IMR-90 (cell line): ENCODE results near the gene RAB11FIP4. TPM values are rescaled to one million over a fixed set of nuclear protein-coding genes. Genes with fewer than 3 reads are reported as not detected.

Source experiments
- ATAC-seq: fragments of 200-7000 bp; cut with Tn5 transposase; 2 replicates; pipeline ENCODE4 v1.9.1; 2020; ENCODE audit warnings: low read depth, mild to moderate bottlenecking, moderate library complexity
- BruUV-seq: library from RNA; stranded (reverse); fragments of 400-500 nt; replicated peaks from 2 replicates; lab custom pipeline; 2021; lab: Mats Ljungman, UMichigan
- CTCF ChIA-PET: fragments of 300-600 bp; formaldehyde crosslinking; extraction: SDS; loops from one replicate; lab custom pipeline; 2021; ENCODE audit warnings: antibody characterized with exemption; lab: Yijun Ruan, JAX
- POLR2A ChIA-PET: fragments of 300-600 bp; sonication (Branson Sonifier 250); formaldehyde crosslinking; loops from one replicate; lab custom pipeline; 2022; ENCODE audit warnings: antibody characterized with exemption; ENCODE audit not compliant: unreplicated experiment; lab: Charles Lee
- DNase-seq: peaks from one replicate; pipeline ENCODE4 v3.0.0; 2013
- H2AFZ ChIP-seq: replicated peaks from 2 replicates; pipeline ENCODE3; 2013; ENCODE audit warnings: low read length, mild to moderate bottlenecking; ENCODE audit not compliant: poor library complexity
- H2AK5ac ChIP-seq: 2 replicates; pipeline ENCODE4 v1.6.1; 2013; ENCODE audit warnings: low read depth, low read length, inconsistent platforms
- H2AK9ac ChIP-seq: replicated peaks from 2 replicates; pipeline ENCODE3; 2013; ENCODE audit warnings: mild to moderate bottlenecking, low read depth, low read length, moderate library complexity; ENCODE audit not compliant: poor library complexity
- H2BK120ac ChIP-seq: 2 replicates; pipeline ENCODE4 v1.6.1; 2013; ENCODE audit warnings: low read depth, low read length, inconsistent platforms
- H2BK15ac ChIP-seq: 3 replicates; pipeline ENCODE4 v1.6.1; 2013; ENCODE audit warnings: low read depth, low read length, inconsistent platforms
- H2BK20ac ChIP-seq: 2 replicates; pipeline ENCODE4 v1.6.1; 2013; ENCODE audit warnings: low read depth, mild to moderate bottlenecking, inconsistent platforms, low read length, moderate library complexity
- H2BK5ac ChIP-seq: 2 replicates; pipeline ENCODE4 v1.6.1; 2013; ENCODE audit warnings: mild to moderate bottlenecking, low read depth, low read length, inconsistent platforms; ENCODE audit not compliant: poor library complexity, severe bottlenecking
- H3K14ac ChIP-seq: replicated peaks from 2 replicates; pipeline ENCODE4 v1.6.1; 2013; ENCODE audit warnings: low read depth, low read length, inconsistent platforms
- H3K18ac ChIP-seq: 2 replicates; pipeline ENCODE4 v1.6.1; 2013; ENCODE audit warnings: low read depth, low read length, control low read depth
- H3K23ac ChIP-seq: 2 replicates; pipeline ENCODE4 v1.6.1; 2013; ENCODE audit warnings: low read depth, low read length, inconsistent platforms
- H3K27ac ChIP-seq: 2 replicates; pipeline ENCODE4 v1.5.1; 2013; ENCODE audit warnings: mild to moderate bottlenecking, control low read depth, low read length; ENCODE audit not compliant: insufficient read depth
- H3K27me3 ChIP-seq: 2 replicates; pipeline ENCODE4 v1.6.1; 2013; ENCODE audit warnings: low read length; ENCODE audit not compliant: control insufficient read depth, insufficient read depth
- H3K36me3 ChIP-seq: 2 replicates; pipeline ENCODE4 v1.6.1; 2013; ENCODE audit warnings: low read length, mixed read lengths; ENCODE audit not compliant: control insufficient read depth, insufficient read depth
- H3K4ac ChIP-seq: 2 replicates; pipeline ENCODE4 v1.6.1; 2013; ENCODE audit warnings: low read depth, low read length, inconsistent platforms
- H3K4me1 ChIP-seq: 2 replicates; pipeline ENCODE4 v1.6.1; 2013; ENCODE audit warnings: low read length, mixed read lengths; ENCODE audit not compliant: control insufficient read depth, insufficient read depth
- H3K4me2 ChIP-seq: 2 replicates; pipeline ENCODE4 v1.6.1; 2013; ENCODE audit warnings: low read depth, mild to moderate bottlenecking, control low read depth, low read length, moderate library complexity
- H3K4me3 ChIP-seq: 2 replicates; pipeline ENCODE4 v1.5.1; 2013; ENCODE audit warnings: low read depth, mild to moderate bottlenecking, control low read depth, low read length, moderate library complexity; ENCODE audit not compliant: insufficient read depth
- H3K56ac ChIP-seq: 2 replicates; pipeline ENCODE4 v1.6.1; 2013; ENCODE audit warnings: low read length, inconsistent platforms; ENCODE audit not compliant: insufficient read depth; ENCODE audit errors: extremely low read depth
- H3K79me1 ChIP-seq, 2 experiments: 2 replicates each; pipeline ENCODE4 v1.6.1; 2013; ENCODE audit warnings: low read length in 2 of 2, inconsistent platforms in 1 of 2, low read depth in 1 of 2
- H3K9ac ChIP-seq: 2 replicates; pipeline ENCODE4 v1.6.1; 2013; ENCODE audit warnings: low read depth, low read length, control low read depth
- H3K9me1 ChIP-seq: 2 replicates; pipeline ENCODE4 v1.6.1; 2013; ENCODE audit warnings: low read length, inconsistent platforms; ENCODE audit not compliant: insufficient read depth
- H3K9me3 ChIP-seq: 2 replicates; pipeline ENCODE4 v1.6.1; 2013; ENCODE audit warnings: low read length; ENCODE audit not compliant: control insufficient read depth, insufficient read depth
- H4K20me1 ChIP-seq: 2 replicates; pipeline ENCODE4 v1.6.1; 2013; ENCODE audit warnings: low read length, inconsistent platforms; ENCODE audit not compliant: insufficient read depth
- H4K5ac ChIP-seq: 2 replicates; pipeline ENCODE4 v1.6.1; 2013; ENCODE audit warnings: mild to moderate bottlenecking, low read depth, low read length, control low read depth
- H4K8ac ChIP-seq, 2 experiments: 2 replicates each; pipeline ENCODE4 v1.6.1; 2013; ENCODE audit warnings: low read depth in 2 of 2, low read length in 2 of 2, control low read depth in 1 of 2, inconsistent platforms in 1 of 2
- H4K91ac ChIP-seq: 2 replicates; pipeline ENCODE4 v1.6.1; 2013; ENCODE audit warnings: low read depth, low read length, inconsistent platforms; ENCODE audit not compliant: insufficient read depth
- CEBPB ChIP-seq: IDR thresholded peaks from 2 replicates; pipeline ENCODE4 v1.6.1; 2012; ENCODE audit warnings: low read depth, low read length, improper control_type of control experiment
- ELK1 ChIP-seq: fragments of 150-350 bp; IDR thresholded peaks from 2 replicates; pipeline ENCODE4 v1.6.1; 2016; ENCODE audit warnings: low read depth, mild to moderate bottlenecking, low read length, moderate library complexity, borderline replicate concordance
- NFE2L2 ChIP-seq: fragments of 150-350 bp; IDR thresholded peaks from 2 replicates; pipeline ENCODE4 v1.6.1; 2016; ENCODE audit warnings: low read depth, mild to moderate bottlenecking, low read length
- WGBS, 2 experiments: methylation state at CpG; one replicate each; pipeline versions ENCODE4 v1.1.5 to v1.1.7; 2013; ENCODE audit warnings: missing lambda C conversion rate in 2 of 2; ENCODE audit not compliant: insufficient read length in 1 of 2; ENCODE audit errors: extremely low coverage in 2 of 2; 5-methylcytosine and 5-hydroxymethylcytosine counted together
- dilution Hi-C: fragments of 300-500 bp; cut with HindIII; formaldehyde crosslinking; loops from one replicate; pipeline ENCODE4 v1.14.3; 2018; ENCODE audit warnings: low sequenced_read_pairs; ENCODE audit not compliant: unreplicated experiment
- in situ Hi-C: fragments of 300-500 bp; cut with MboI; formaldehyde crosslinking; loops from 3 replicates; pipeline ENCODE4 v1.14.3; 2019; ENCODE audit warnings: low sequenced_read_pairs, inconsistent platforms, mixed read lengths
- intact Hi-C: fragments of 100-400 bp; cut with micrococcal nuclease; formaldehyde crosslinking; loops from 2 replicates; pipeline ENCODE4 v1.10.0; 2022
- polyA plus RNA-seq, 3 experiments: library from polyadenylated mRNA; depleted of rRNA; stranded (reverse); fragments of >200 nt; gene quantifications; 2 replicates each; pipeline ENCODE4 v1.2.3, GENCODE V29; 2012; ENCODE audit warnings: low replicate concordance in 1 of 3
- total RNA-seq: library from RNA; depleted of rRNA; stranded (reverse); fragments of >200 nt; gene quantifications from 2 replicates; pipeline ENCODE4 v1.2.3, GENCODE V29; 2012
- TF ChIP-seq, protein P1 (sequence below): conservative IDR thresholded peaks from 2 replicates; pipeline ENCODE4 v1.5.1; 2012; ENCODE audit warnings: mild to moderate bottlenecking, low read depth, low read length, improper control_type of control experiment

Gene RAB11FIP4
- total and polyA plus RNA-seq, 2 of the 4 experiments (the other 2 are of a cell fraction): 0.68 to 1.1 TPM

GRCh38 chr17:31431852-31432658 lies 40.6 kb downstream of the RAB11FIP4 start (continued):
- TF ChIP-seq NFE2L2: no peak

DNA sequence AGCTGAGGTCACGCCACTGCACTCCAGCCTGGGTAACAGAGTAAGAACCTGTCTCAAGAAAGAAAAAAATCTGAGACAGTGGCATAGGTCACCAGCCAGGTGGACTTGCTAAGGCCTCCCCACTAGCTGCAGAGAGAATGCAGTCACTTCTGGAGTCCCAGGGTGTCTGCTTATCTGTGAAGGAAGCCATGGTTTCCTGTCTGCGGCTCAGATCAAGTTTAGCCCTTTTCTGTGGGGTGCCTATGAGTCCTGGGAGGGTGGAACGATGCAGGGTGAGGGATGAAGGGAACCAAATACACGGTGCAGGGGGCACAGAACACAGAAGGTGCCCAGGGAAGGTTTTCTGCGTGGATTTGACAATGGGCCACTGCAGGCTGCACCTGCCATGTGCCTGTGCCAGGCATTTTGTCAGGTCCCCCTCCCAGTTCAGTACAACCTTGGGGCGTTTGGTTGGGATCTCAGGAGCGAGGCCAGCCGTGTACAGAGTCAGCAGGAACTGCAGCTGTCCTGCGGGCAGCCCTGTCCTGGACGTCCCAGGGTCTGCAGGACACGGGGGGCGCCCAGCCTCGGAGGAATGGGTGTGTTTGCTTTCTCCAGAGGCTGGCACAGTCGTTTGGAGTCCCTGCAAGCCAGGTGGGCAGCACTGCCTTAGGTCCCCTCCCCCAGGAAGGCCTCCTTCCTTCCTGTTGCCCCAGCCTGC lies 41.8 kb downstream of the RAB11FIP4 start:
- no peak overlapping the region for H2AK5ac ChIP-seq
- no peak overlapping the region for H3K4me2 ChIP-seq
- POLR2A ChIA-PET: no interaction called here
- CTCF ChIA-PET: no interaction called here
- H3K27ac ChIP-seq: no peak overlapping the region
- no peak overlapping the region for H2AK9ac ChIP-seq
- ATAC-seq: no peak
- no peak overlapping the region for H2AFZ ChIP-seq
- intact Hi-C loops (no loop called here), in situ Hi-C loops (no loop called here), dilution Hi-C loops (no loop called here)
- WGBS, 2 experiments: 50% methylated on average over 4 of the region's 14 CpGs; no CpG with 5 or more reads in 1 of the 2 experiments
- no peak overlapping the region for H2BK120ac ChIP-seq
- no peaks in the 10 kb centered on the region for H3K79me1 ChIP-seq
- no peak overlapping the region for H3K56ac ChIP-seq
- H3K14ac ChIP-seq: no peak overlapping the region
- DNase-seq: no peak
- no peaks in the 10 kb centered on the region; the same call in 1 of the 2 replicates for H3K9me3 ChIP-seq
- no peaks in the 10 kb centered on the region for H3K4me1 ChIP-seq
- H3K4ac ChIP-seq: no peak overlapping the region
- BruUV-seq: no TSS peak
- no peak overlapping the region for H3K4me3 ChIP-seq
- H3K9me1 ChIP-seq: no peaks in the 10 kb centered on the region
- H3K36me3 ChIP-seq: no peaks in the 10 kb centered on the region
- H4K91ac ChIP-seq: no peak overlapping the region
- H4K8ac ChIP-seq: no peak overlapping the region
- H2BK15ac ChIP-seq: no peak overlapping the region
- H4K5ac ChIP-seq: no peak overlapping the region
- H3K9ac ChIP-seq: no peak overlapping the region
- no peak overlapping the region for H3K18ac ChIP-seq
- H2BK5ac ChIP-seq: no peak overlapping the region
- no peak overlapping the region for H2BK20ac ChIP-seq
- H3K27me3 ChIP-seq: peaks cover 57% of the 10 kb centered on the region
- TF ChIP-seq, protein P1, sequence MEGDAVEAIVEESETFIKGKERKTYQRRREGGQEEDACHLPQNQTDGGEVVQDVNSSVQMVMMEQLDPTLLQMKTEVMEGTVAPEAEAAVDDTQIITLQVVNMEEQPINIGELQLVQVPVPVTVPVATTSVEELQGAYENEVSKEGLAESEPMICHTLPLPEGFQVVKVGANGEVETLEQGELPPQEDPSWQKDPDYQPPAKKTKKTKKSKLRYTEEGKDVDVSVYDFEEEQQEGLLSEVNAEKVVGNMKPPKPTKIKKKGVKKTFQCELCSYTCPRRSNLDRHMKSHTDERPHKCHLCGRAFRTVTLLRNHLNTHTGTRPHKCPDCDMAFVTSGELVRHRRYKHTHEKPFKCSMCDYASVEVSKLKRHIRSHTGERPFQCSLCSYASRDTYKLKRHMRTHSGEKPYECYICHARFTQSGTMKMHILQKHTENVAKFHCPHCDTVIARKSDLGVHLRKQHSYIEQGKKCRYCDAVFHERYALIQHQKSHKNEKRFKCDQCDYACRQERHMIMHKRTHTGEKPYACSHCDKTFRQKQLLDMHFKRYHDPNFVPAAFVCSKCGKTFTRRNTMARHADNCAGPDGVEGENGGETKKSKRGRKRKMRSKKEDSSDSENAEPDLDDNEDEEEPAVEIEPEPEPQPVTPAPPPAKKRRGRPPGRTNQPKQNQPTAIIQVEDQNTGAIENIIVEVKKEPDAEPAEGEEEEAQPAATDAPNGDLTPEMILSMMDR: no peak
- no peak for TF ChIP-seq CEBPB
- TF ChIP-seq ELK1: no peak
- H4K20me1 ChIP-seq: no peaks in the 10 kb centered on the region
- no peak overlapping the region for H3K23ac ChIP-seq
